ENCODE data around the gene UBE2U.

- TF ChIP-seq CTCF (IDR thresholded peaks at IDR 0.05) (no peak), POLR2A (IDR thresholded peaks at IDR 0.05) (no peak)
Observed at GRCh38 chr1:64197076-64197475, 6.3 kb upstream of the UBE2U start.

All from adrenal gland (tissue), 5 donors.